GM19193 (cell line): ENCODE results near the gene ZC3HAV1L.

Experiments used
- POLR2A ChIP-seq: IDR thresholded peaks from 4 replicates; pipeline ENCODE4 v1.6.1; 2011; ENCODE audit not compliant: insufficient read depth, insufficient read length; ENCODE audit errors: extremely low read depth

ZC3HAV1L gene

DNA sequence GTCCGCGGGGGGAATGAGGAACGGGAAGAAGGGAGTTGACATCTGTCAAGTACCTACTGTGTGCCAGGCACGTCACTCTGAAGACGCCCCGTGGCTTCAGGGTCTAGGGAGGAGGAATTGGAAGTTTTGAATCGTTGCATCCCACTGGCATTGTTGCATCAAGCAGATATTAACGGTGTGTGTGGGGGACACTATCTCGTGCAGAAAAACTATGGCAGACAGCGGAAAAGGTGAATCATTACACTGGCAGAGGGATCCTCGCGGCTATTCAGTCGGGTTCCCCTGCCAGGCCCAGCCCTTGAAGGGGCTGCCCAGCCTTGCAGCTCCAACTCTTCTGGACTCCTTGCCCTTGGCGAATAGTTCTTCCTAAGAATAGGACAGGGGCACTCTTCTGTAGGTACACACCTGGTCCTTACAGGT, 53.6 kb downstream of the ZC3HAV1L start:
- TF ChIP-seq POLR2A: no peak

DNA sequence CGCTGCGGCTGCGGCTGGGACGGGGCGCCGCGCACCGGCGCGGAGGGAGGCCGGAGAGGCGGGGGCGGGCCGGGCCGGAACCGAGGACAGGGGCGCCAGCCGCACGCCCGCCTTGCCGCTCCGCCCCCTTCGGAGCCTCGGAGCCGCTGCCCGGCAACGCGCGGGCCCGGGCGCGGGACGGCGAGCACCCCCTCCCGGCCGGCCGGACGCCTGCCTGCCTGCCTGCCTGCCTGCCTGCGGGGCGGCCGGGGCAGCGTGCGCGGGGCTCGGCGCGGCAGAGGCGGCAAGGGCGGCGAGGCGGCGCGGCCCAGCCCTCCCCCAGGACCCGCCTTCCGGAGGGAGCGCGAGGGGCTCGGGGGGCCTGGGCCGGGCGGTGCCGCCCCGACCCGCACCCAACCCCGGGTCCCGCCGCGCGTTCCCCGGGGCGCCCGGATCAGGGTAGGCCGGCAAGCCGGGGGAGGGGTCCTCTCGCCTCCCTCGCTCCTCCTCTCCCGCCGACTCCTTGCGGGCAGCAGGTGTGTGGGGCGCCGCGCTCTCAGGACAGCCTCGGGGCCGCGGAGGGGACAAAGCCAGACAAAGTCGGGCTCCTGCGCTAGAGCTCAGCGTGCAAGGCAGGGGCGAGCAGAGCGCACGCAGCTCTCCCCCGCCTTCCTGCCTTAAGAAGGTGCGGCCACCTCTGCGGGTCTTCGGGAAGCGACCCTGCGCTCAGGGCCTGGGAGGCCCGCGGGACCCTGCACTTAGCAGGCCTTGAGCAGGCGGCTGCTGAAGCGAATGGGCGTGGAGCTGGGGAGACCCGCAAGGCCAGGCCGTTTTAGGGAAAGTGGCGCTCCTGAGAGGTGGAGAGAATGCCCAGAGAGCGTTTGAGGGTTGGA, 54.3 kb downstream of the ZC3HAV1L start, which contains the start of gene KIAA1549:
Gene KIAA1549 (minus strand): TSS at position 58 of the 872 bp plus-strand sequence. CDS start 120 bp downstream, outside the sequence.
- TF ChIP-seq POLR2A: no peak

DNA sequence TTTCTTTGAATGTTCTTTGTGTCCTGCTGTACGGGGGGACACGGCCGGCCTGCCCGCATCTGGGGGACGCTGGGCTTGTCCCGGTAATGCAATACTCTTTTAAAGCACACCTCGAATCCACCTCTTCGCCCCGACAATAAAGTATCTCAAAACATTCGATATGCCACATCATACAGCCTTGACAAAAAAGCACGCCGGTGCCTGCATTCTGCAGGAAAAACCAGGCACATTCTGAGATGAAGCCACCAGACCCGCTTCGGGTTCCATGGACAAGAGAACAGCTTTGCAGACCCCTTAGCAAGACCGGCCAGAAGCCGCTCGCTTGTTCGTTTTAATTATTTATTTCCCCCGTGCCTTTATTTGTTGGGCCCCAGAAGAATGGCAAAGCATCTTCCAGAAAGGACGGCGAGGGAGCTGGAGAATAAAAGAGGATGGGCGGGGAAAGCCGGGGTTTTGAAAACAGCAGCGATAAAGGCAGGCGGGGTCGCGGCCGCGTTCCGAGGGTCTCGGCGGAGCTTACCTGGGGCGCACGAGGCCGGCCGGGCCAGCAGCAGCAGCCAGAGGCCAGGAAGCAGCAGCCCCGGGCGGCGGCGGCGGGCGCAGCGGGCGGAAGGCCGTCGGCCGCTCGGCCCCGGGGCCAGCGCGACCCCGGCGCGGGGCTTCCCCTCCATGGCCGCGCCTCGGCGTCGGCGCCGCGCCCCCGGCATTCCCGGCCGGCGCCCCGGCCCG, 55.1 kb downstream of the ZC3HAV1L start:
- TF ChIP-seq POLR2A: no peak

DNA sequence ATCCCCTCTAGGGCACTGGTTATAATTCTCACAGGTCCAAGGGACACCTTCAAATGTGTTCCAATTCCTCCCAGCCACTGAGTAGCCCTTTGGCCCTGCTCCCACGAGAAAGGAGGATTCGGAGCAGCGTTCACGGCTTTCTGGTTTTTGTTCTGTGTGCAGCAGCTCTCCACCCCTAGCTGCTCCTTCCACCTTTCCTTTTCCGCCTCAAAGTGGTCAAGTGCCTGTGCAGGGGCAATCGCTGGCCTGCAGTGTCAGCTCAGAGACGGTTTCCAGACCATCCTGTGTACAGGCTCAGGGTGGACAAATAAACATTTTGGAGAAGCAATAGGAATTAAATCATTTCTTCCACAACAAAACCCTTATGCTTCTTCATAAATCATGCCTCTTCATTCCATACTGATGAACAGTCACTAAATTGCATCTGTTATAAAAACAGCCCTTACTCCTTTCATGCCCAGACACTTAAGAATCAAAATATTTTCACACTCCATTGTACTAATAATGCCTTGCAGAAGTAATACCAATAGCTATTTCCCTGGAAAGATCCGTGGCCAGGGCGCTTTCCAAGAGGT, 55.8 kb downstream of the ZC3HAV1L start:
- TF ChIP-seq POLR2A: no peak

DNA sequence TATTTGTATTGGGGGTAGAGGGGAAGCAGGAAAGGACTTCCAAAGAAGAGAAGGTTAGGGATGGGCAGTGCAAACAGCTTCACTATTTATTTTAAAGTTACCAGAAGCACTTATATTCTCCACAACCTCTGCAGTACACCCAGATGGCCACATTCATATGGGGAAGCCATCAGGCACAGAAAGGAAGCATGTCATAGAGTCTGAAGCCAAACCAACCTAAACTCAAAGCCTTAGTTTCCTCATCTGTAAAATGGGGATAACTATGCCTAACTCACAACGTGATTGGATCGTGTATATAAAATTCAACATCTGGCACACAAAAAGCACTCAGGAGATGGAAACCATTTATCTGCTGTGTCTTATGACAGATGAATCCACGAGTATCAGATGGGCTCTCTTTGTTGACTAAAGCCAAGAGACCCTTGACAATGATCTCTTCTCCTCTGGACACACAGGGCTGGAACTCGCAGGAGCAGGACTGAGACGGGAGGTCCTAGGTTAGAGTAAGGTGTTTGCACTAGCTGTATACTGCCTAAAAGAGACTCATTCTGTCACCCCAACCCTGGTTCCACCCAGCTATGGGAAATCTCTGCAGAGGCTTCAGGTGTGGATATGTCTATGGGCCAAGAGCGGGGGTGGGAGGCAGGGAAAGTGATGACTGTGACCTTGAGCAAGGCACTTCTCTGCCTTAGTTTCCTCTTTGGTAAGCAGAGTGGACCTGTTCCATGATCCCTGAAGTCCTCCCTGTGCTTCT, 56.4 kb downstream of the ZC3HAV1L start:
- no peak for TF ChIP-seq POLR2A

DNA sequence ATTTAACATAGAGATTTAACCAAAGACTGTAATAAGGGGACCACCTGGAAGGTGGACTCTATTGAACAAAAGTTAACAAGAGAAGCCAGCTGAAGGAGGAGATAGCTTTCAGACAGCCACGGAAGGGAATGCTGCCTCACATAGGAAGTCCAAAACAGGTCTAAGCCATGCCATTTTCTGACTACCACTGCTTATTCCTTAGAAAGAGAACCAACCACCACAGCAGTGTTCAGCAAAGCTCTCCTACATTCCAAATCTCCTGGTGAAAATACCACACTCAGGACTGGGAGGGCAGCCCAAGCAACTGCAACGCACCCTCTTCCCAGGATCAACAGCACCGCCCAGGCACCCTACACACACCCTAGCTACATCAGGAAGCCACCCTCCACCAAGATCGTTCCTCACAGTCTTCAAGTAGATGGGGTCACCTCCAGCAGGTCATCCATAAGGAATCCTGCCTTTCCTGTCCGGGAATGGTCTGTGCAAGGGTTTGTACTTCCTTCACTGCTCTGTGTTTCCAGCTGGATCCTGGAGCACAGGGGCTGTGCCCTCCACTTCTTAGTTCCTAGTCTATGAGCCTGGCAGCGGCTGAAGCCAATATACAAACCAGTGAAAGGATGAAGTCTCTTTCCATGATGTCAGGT, 57.2 kb downstream of the ZC3HAV1L start:
- no peak for TF ChIP-seq POLR2A
